Measurements from ENCODE around the gene MOB1B. TPM values are rescaled to one million over a fixed set of nuclear protein-coding genes. Genes with fewer than 3 reads are reported as not detected.

The MOB1B gene
- total RNA-seq, 1 donor from 2014 or later: 13.0 TPM

DNA sequence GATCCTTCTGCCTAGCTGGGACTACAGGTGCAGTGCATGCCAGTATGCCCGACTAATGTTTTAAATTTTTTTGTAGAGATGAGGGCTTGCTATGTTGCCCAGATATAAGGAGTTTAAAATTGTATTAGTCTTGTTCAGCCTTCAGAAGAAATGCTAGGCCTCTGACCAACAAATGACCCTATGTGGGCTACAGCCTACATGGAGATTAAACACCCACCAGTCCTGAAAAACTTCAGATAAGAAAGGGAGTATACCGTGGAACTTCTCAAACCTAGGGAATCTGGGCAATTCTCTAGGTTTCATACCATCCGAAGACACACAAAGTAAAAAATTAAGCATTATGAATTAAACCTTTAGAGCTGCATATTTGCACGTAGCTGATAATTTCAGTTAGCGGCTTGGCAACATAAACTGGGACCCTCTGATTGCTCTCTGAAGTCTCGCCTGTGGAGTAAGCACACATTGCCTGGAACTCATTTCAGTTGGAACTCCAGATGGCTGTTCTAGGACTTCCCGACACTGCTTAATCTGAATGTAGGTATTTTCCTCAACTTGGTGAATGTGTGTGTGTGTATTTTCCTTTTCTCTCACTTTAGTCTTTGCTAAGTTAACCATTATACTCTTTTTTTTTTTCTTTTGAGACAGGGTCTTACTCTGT lies 33.0 kb downstream of the MOB1B start:
- intact Hi-C loops (cut with DNase I): no loop called here
- DNase-seq (ENCODE audit: extremely low spot score in 2 of 2): no peak
- no peaks in the 10 kb centered on the region for H3K4me1 ChIP-seq
- no peak overlapping the region for H3K27ac ChIP-seq
- no peak for TF ChIP-seq POLR2AphosphoS5 (IDR thresholded peaks at IDR 0.05; ENCODE audit: insufficient read depth in 1 of 2, low read depth in 1 of 2)
- TF ChIP-seq, protein P1, sequence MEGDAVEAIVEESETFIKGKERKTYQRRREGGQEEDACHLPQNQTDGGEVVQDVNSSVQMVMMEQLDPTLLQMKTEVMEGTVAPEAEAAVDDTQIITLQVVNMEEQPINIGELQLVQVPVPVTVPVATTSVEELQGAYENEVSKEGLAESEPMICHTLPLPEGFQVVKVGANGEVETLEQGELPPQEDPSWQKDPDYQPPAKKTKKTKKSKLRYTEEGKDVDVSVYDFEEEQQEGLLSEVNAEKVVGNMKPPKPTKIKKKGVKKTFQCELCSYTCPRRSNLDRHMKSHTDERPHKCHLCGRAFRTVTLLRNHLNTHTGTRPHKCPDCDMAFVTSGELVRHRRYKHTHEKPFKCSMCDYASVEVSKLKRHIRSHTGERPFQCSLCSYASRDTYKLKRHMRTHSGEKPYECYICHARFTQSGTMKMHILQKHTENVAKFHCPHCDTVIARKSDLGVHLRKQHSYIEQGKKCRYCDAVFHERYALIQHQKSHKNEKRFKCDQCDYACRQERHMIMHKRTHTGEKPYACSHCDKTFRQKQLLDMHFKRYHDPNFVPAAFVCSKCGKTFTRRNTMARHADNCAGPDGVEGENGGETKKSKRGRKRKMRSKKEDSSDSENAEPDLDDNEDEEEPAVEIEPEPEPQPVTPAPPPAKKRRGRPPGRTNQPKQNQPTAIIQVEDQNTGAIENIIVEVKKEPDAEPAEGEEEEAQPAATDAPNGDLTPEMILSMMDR (IDR thresholded peaks at IDR 0.05): no peak
- TF ChIP-seq POLR2A (IDR thresholded peaks at IDR 0.05): no peak
- H3K9me3 ChIP-seq: no peaks in the 10 kb centered on the region
- H3K36me3 ChIP-seq: no peaks in the 10 kb centered on the region
- H3K4me3 ChIP-seq: no peak overlapping the region
- H3K27me3 ChIP-seq: no peaks in the 10 kb centered on the region

DNA sequence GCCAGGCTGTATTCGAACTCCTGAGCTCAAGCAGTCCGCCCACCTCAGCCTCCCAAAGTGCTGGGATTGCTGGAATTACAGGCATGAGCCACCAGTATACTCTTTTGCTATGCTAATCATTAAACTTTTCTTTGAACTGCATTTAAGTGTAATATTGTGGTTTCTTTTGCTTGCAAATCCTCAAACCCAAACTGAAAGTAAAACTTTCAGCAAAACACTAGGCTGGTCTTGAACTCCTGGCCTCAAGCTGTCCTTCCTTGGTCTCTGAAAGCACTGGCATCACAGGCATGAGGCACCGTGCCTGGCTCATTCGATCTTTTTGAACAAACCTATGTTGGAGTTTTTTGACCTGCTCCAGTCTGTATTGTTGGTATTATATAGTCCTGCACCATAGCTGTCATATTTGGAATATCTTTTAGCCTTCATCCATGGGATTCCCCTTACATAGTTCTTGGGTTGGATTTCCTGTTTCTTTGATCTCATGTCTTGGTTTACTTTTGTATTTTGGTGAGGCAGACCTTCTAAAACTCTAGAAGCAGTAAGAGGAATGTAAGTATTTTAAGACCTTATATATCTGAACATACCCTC lies 34.1 kb downstream of the MOB1B start:
- no peaks in the 10 kb centered on the region for H3K4me1 ChIP-seq
- no peak overlapping the region for H3K27ac ChIP-seq
- H3K9me3 ChIP-seq: no peaks in the 10 kb centered on the region
- no peaks in the 10 kb centered on the region for H3K36me3 ChIP-seq
- no peak for DNase-seq (ENCODE audit: extremely low spot score in 2 of 2)
- H3K27me3 ChIP-seq: no peaks in the 10 kb centered on the region
- intact Hi-C loops (cut with DNase I): no loop called here
- TF ChIP-seq, protein P1 (IDR thresholded peaks at IDR 0.05): no peak
- TF ChIP-seq POLR2A (IDR thresholded peaks at IDR 0.05): no peak
- TF ChIP-seq POLR2AphosphoS5 (IDR thresholded peaks at IDR 0.05; ENCODE audit: insufficient read depth in 1 of 2, low read depth in 1 of 2): no peak
- H3K4me3 ChIP-seq: no peak overlapping the region

DNA sequence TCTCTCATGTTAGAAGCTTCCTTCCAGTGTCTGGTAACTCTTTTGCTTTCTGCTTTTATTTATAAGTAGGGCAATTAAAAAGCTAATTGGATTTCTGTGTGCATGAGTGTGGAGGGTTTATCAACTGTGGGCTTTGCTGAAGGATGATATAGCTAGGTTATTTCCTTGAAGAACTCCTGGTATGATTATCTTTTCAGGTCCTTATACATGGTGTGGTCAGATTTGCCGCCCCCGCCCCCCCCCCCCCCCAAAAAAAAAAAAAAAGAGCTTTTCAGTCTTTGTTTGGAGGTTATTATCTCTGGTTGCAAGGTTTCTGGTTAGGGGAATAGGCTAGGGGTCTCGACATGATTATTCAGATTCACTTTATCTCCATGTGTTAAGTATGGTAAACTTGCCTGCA lies 35.9 kb downstream of the MOB1B start:
- intact Hi-C loops (cut with DNase I): no loop called here
- no peaks in the 10 kb centered on the region for H3K27me3 ChIP-seq
- H3K27ac ChIP-seq: no peak overlapping the region
- H3K4me1 ChIP-seq: no peaks in the 10 kb centered on the region
- TF ChIP-seq POLR2A (IDR thresholded peaks at IDR 0.05): no peak
- TF ChIP-seq, protein P1 (IDR thresholded peaks at IDR 0.05): no peak
- TF ChIP-seq POLR2AphosphoS5 (IDR thresholded peaks at IDR 0.05; ENCODE audit: insufficient read depth in 1 of 2, low read depth in 1 of 2): no peak
- H3K36me3 ChIP-seq: no peaks in the 10 kb centered on the region
- H3K4me3 ChIP-seq: no peak overlapping the region
- H3K9me3 ChIP-seq: no peaks in the 10 kb centered on the region
- no peak for DNase-seq (ENCODE audit: extremely low spot score in 2 of 2)

DNA sequence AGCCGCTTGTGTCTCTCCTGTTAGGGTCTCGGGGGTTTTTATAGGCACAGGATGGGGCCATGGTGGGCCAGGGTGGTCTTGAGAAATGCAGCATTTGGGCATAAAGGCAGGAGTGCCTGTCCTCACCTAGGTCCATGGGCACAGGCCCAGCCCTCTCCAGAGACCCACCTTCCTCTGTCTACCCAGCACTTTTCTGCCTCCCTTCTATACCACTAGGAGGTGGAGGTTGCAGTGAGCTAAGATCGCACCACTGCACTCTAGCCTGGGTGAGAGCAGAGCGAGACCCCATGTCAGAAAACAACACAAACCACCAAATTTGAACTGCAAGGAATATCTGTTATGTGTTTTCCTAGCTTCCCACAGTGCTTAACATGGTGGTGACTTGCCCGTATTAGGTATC lies 38.0 kb downstream of the MOB1B start:
- Histone ChIP-seq H3K9me3 (no peaks in the 10 kb centered on the region), H3K4me1 (no peaks in the 10 kb centered on the region), H3K27me3 (no peaks in the 10 kb centered on the region), H3K36me3 (no peaks in the 10 kb centered on the region), H3K27ac (no peak overlapping the region), H3K4me3 (no peak overlapping the region)
- no peak for TF ChIP-seq POLR2AphosphoS5 (IDR thresholded peaks at IDR 0.05; ENCODE audit: insufficient read depth in 1 of 2, low read depth in 1 of 2)
- TF ChIP-seq POLR2A (IDR thresholded peaks at IDR 0.05): no peak
- TF ChIP-seq, protein P1 (IDR thresholded peaks at IDR 0.05): no peak
- intact Hi-C loops (cut with DNase I): no loop called here
- DNase-seq (ENCODE audit: extremely low spot score in 2 of 2): no peak

DNA sequence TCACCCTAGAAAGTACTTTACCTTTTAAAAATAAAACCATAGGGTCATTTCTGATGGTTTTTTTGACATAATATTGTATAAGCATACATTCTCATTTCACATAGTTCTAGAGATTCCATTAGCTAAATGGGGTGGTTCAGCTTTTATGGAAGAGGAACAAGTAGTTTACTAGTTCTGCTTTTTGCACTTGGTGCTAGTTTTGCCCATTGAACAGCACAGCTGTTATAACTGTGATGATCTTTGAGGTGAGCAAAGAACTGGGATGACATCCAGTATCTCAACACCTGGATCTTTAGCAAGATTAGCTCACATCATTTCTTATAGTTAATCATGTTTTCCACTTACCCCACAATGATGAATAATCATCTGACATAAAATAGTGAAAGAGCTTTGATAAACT lies 40.9 kb downstream of the MOB1B start:
- no peak for DNase-seq (ENCODE audit: extremely low spot score in 2 of 2)
- intact Hi-C loops (cut with DNase I): no loop called here
- TF ChIP-seq, protein P1 (IDR thresholded peaks at IDR 0.05): no peak
- TF ChIP-seq POLR2AphosphoS5 (IDR thresholded peaks at IDR 0.05; ENCODE audit: insufficient read depth in 1 of 2, low read depth in 1 of 2): no peak
- no peak for TF ChIP-seq POLR2A (IDR thresholded peaks at IDR 0.05)
- H3K9me3 ChIP-seq: no peaks in the 10 kb centered on the region
- H3K27me3 ChIP-seq: no peaks in the 10 kb centered on the region
- H3K36me3 ChIP-seq: no peaks in the 10 kb centered on the region
- H3K27ac ChIP-seq: no peak overlapping the region
- H3K4me1 ChIP-seq: no peaks in the 10 kb centered on the region
- no peak overlapping the region for H3K4me3 ChIP-seq

All from vagina (tissue), 2 donors.